CD14-positive monocyte (primary cell): ENCODE results near the gene FUT8. TPM values are rescaled to one million over a fixed set of nuclear protein-coding genes. Genes with fewer than 3 reads are reported as not detected.

Source experiments
- DNase-seq, 3 donors: peaks; one replicate each; pipeline ENCODE4 v3.0.0-alpha.2; 2011 to 2022
- H2AFZ ChIP-seq: 2 replicates; pipeline ENCODE4 v1.6.0; 2012; ENCODE audit warnings: mild to moderate bottlenecking, low read depth, low read length, inconsistent platforms; ENCODE audit not compliant: insufficient read depth, poor library complexity, severe bottlenecking
- H3K27ac ChIP-seq, 2 donors: 1 replicate in 1 of 2; 2 replicates in 1 of 2; pipeline ENCODE4 v1.5.1; 2012 to 2013; ENCODE audit warnings: low read length in 2 of 2, control low read depth in 1 of 2, inconsistent platforms in 1 of 2, low read depth in 1 of 2, mild to moderate bottlenecking in 1 of 2
- H3K27me3 ChIP-seq, 2 donors: one replicate each; pipeline versions ENCODE4 v1.6.0 to v1.6.1; 2011 to 2013; ENCODE audit warnings: low read length in 2 of 2; ENCODE audit not compliant: control insufficient read depth in 2 of 2, insufficient read depth in 2 of 2
- H3K36me3 ChIP-seq, 2 donors: replicated peaks in 1 of 2; 1 replicate in 1 of 2; 2 replicates in 1 of 2; pipeline versions ENCODE4 v1.5.1 to v1.6.1; 2012 to 2013; ENCODE audit warnings: low read length in 2 of 2, control low read depth in 1 of 2, inconsistent platforms in 1 of 2, mild to moderate bottlenecking in 1 of 2; ENCODE audit not compliant: insufficient read depth in 2 of 2, control insufficient read depth in 1 of 2
- H3K4me1 ChIP-seq, 2 donors: 1 replicate in 1 of 2; 2 replicates in 1 of 2; pipeline versions ENCODE4 v1.5.1 to v1.6.1; 2012 to 2013; ENCODE audit warnings: low read length in 2 of 2, control low read depth in 1 of 2, inconsistent platforms in 1 of 2, mild to moderate bottlenecking in 1 of 2, moderate library complexity in 1 of 2; ENCODE audit not compliant: insufficient read depth in 2 of 2, control insufficient read depth in 1 of 2
- H3K4me2 ChIP-seq: replicated peaks from 2 replicates; pipeline ENCODE3; 2012; ENCODE audit warnings: low read length, moderate library complexity, mild to moderate bottlenecking; ENCODE audit not compliant: poor library complexity, severe bottlenecking; ENCODE audit errors: extremely low read depth
- H3K4me3 ChIP-seq, 3 experiments: fragments of 200-600 bp in 1 of 3; sonication (generic) in 1 of 3; replicated peaks in 1 of 3; 1 replicate in 2 of 3; 2 replicates in 1 of 3; pipeline ENCODE4 v1.5.1; 2011 to 2013; ENCODE audit warnings: low read length in 3 of 3, mild to moderate bottlenecking in 3 of 3, control low read depth in 2 of 3, low read depth in 2 of 3, inconsistent platforms in 1 of 3, moderate library complexity in 1 of 3
- H3K79me2 ChIP-seq: 2 replicates; pipeline ENCODE4 v1.6.0; 2012; ENCODE audit warnings: mild to moderate bottlenecking, control low read depth, inconsistent platforms, low read length, moderate library complexity; ENCODE audit not compliant: insufficient read depth
- H3K9ac ChIP-seq: 2 replicates; pipeline ENCODE4 v1.6.0; 2017; ENCODE audit warnings: low read length, mild to moderate bottlenecking; ENCODE audit not compliant: insufficient read depth, poor library complexity, severe bottlenecking
- H3K9me3 ChIP-seq, 2 donors: replicated peaks in 1 of 2; 1 replicate in 1 of 2; 2 replicates in 1 of 2; pipeline versions ENCODE4 v1.5.1 to v1.6.1; 2012 to 2013; ENCODE audit warnings: low read length in 2 of 2, control low read depth in 1 of 2; ENCODE audit not compliant: control insufficient read depth in 1 of 2, insufficient read depth in 1 of 2
- H4K20me1 ChIP-seq: 2 replicates; pipeline ENCODE4 v1.6.0; 2012; ENCODE audit warnings: mild to moderate bottlenecking, low read length, control low read depth, moderate library complexity; ENCODE audit not compliant: insufficient read depth
- H3K27ac Mint-ChIP-seq, 7 donors: one replicate each; pipeline ENCODE4 v1.8.0; 2020; ENCODE audit warnings: mild to moderate bottlenecking in 7 of 7, mixed read lengths in 7 of 7, moderate library complexity in 6 of 7, inconsistent platforms in 2 of 7
- H3K27me3 Mint-ChIP-seq, 3 donors: one replicate each; pipeline ENCODE4 v1.8.0; 2021 to 2022; ENCODE audit warnings: low read depth in 3 of 3, mild to moderate bottlenecking in 3 of 3, mixed read lengths in 3 of 3, moderate library complexity in 3 of 3, inconsistent platforms in 1 of 3
- H3K36me3 Mint-ChIP-seq, 2 donors: one replicate each; pipeline ENCODE4 v1.8.0; 2020; ENCODE audit warnings: mixed read lengths in 2 of 2, inconsistent platforms in 1 of 2, mild to moderate bottlenecking in 1 of 2
- H3K4me1 Mint-ChIP-seq: one replicate; pipeline ENCODE4 v1.8.0; 2020; ENCODE audit warnings: mild to moderate bottlenecking, mixed read lengths
- H3K4me3 Mint-ChIP-seq, 2 donors: one replicate each; pipeline ENCODE4 v1.8.0; 2020; ENCODE audit warnings: mild to moderate bottlenecking in 2 of 2, mixed read lengths in 2 of 2, moderate library complexity in 1 of 2
- H3K9me3 Mint-ChIP-seq, 7 donors: one replicate each; pipeline ENCODE4 v1.8.0; 2020 to 2022; ENCODE audit warnings: mixed read lengths in 7 of 7, mild to moderate bottlenecking in 6 of 7, moderate library complexity in 6 of 7, inconsistent platforms in 2 of 7
- WGBS: methylation state at CpG from one replicate; pipeline ENCODE4 v1.1.5; 2013; ENCODE audit warnings: missing lambda C conversion rate; ENCODE audit not compliant: insufficient coverage; 5-methylcytosine and 5-hydroxymethylcytosine counted together
- intact Hi-C, 2 donors: fragments of 100-400 bp; cut with micrococcal nuclease; formaldehyde crosslinking; loops; one replicate each; pipeline versions ENCODE4 v1.15.0 to v1.15.1; 2023
- polyA plus RNA-seq, 3 donors: library from polyadenylated mRNA; depleted of rRNA in 1 of 3; unstranded in 2 of 3; stranded (reverse) in 1 of 3; fragments of 300-500 nt in 2 of 3; fragments of >200 nt in 1 of 3; fragmentation: Illumina TruSeq in 2 of 3; gene quantifications; 1 replicate in 2 of 3; 2 replicates in 1 of 3; pipeline ENCODE4 v1.2.3, GENCODE V29; 2012 to 2021
- TF ChIP-seq, protein P1 (sequence below): fragments of 200-600 bp; IDR thresholded peaks from one replicate; pipeline ENCODE4 v1.8.0; 2022; ENCODE audit warnings: antibody characterized with exemption, mild to moderate bottlenecking

Gene FUT8
- polyA plus RNA-seq, 3 donors = 1.6 to 5.1 (median 5.0) TPM

GRCh38 chr14:65509842-65510241, 97.3 kb downstream of the FUT8 start:
- Histone ChIP-seq H3K4me1 (no peaks in the 10 kb centered on the region), H3K9ac (no peak overlapping the region), H4K20me1 (no peaks in the 10 kb centered on the region), H3K27me3 (no peaks in the 10 kb centered on the region), H3K27ac (no peak overlapping the region), H3K36me3 (no peaks in the 10 kb centered on the region), H2AFZ (no peak overlapping the region), H3K4me2 (no peak overlapping the region), H3K79me2 (no peaks in the 10 kb centered on the region), H3K9me3 (peaks cover 0 to 5% of the 10 kb centered on the region in 2 donors), H3K4me3 (no peak overlapping the region)
- H3K4me1 Mint-ChIP-seq = no peaks in the 10 kb centered on the region
- intact Hi-C loops = no loop called here
- peaks cover 4 to 29% (median 13%) of the 10 kb centered on the region in 7 donors for H3K9me3 Mint-ChIP-seq
- 100% methylated on average over 2 of the region's 3 CpGs for WGBS
- H3K27ac Mint-ChIP-seq = no peak overlapping the region
- no peak overlapping the region for H3K4me3 Mint-ChIP-seq
- H3K27me3 Mint-ChIP-seq = no peaks in the 10 kb centered on the region
- no peak for DNase-seq
- TF ChIP-seq, protein P1, sequence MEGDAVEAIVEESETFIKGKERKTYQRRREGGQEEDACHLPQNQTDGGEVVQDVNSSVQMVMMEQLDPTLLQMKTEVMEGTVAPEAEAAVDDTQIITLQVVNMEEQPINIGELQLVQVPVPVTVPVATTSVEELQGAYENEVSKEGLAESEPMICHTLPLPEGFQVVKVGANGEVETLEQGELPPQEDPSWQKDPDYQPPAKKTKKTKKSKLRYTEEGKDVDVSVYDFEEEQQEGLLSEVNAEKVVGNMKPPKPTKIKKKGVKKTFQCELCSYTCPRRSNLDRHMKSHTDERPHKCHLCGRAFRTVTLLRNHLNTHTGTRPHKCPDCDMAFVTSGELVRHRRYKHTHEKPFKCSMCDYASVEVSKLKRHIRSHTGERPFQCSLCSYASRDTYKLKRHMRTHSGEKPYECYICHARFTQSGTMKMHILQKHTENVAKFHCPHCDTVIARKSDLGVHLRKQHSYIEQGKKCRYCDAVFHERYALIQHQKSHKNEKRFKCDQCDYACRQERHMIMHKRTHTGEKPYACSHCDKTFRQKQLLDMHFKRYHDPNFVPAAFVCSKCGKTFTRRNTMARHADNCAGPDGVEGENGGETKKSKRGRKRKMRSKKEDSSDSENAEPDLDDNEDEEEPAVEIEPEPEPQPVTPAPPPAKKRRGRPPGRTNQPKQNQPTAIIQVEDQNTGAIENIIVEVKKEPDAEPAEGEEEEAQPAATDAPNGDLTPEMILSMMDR = no peak
- peaks cover 2 to 4% of the 10 kb centered on the region in 2 donors for H3K36me3 Mint-ChIP-seq

DNA sequence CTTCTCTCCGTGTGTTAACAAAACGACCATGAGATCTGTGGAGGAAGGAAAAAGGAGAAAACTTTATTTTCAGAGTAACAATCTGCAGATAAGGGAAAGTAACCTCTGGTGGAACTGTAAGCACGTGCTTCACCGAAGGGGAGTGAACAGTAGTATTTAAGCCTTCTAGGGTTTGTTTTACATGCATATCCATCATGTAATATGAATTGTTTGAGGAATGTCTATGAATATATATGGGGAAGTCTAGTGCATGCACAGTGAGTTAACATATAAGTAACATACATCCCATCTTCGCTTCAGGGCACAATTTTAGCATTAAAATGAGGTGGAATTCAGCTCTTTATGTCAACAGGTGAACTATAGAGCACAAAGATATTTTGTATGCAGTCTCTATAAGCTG, 101.1 kb downstream of the FUT8 start:
- Histone ChIP-seq H3K9ac (no peak overlapping the region), H3K4me2 (no peak overlapping the region), H3K4me3 (no peak overlapping the region), H2AFZ (no peak overlapping the region), H3K4me1 (no peaks in the 10 kb centered on the region), H3K27ac (no peak overlapping the region), H3K36me3 (no peaks in the 10 kb centered on the region), H3K79me2 (no peaks in the 10 kb centered on the region), H3K27me3 (no peaks in the 10 kb centered on the region), H4K20me1 (no peaks in the 10 kb centered on the region), H3K9me3 (peaks cover 0 to 5% of the 10 kb centered on the region in 2 donors)
- H3K4me3 Mint-ChIP-seq = no peak overlapping the region
- WGBS = no CpG with 5 or more reads among the region's 5 CpGs
- peaks cover 0 to 2% of the 10 kb centered on the region in 2 donors for H3K36me3 Mint-ChIP-seq
- no peaks in the 10 kb centered on the region for H3K27me3 Mint-ChIP-seq
- H3K4me1 Mint-ChIP-seq = peaks cover 4% of the 10 kb centered on the region
- TF ChIP-seq, protein P1 = no peak
- H3K27ac Mint-ChIP-seq = no peak overlapping the region
- peaks cover 2 to 16% (median 9%) of the 10 kb centered on the region in 7 donors for H3K9me3 Mint-ChIP-seq
- intact Hi-C loops = no loop called here
- DNase-seq = no peak
